ENCODE measurements around the gene HYCC1. TPM values are rescaled to one million over a fixed set of nuclear protein-coding genes. Genes with fewer than 3 reads are reported as not detected.

The HYCC1 gene
- total RNA-seq, 1 donor from 2014 or later = 93.8 TPM

GRCh38 chr7:22998519-22998896, 15.4 kb downstream of the HYCC1 start:
- no peak for TF ChIP-seq CTCF (IDR thresholded peaks at IDR 0.05; ENCODE audit: unreplicated experiment)
- H3K36me3 Mint-ChIP-seq (ENCODE audit: low read depth, unreplicated experiment) = no peaks in the 10 kb centered on the region
- no peaks in the 10 kb centered on the region for H3K27me3 Mint-ChIP-seq (ENCODE audit: unreplicated experiment)
- H3K27ac Mint-ChIP-seq (ENCODE audit: unreplicated experiment) = no peak overlapping the region
- H3K9me3 Mint-ChIP-seq (ENCODE audit: unreplicated experiment) = no peaks in the 10 kb centered on the region
- H3K4me3 Mint-ChIP-seq (ENCODE audit: unreplicated experiment) = no peak overlapping the region
- DNase-seq (ENCODE audit: low spot score) = no peak
- peaks cover 13% of the 10 kb centered on the region for H3K4me1 Mint-ChIP-seq (ENCODE audit: unreplicated experiment)

GRCh38 chr7:22997871-22998518, 15.9 kb downstream of the HYCC1 start:
- Mint-ChIP-seq H3K4me3 (ENCODE audit: unreplicated experiment) (no peak overlapping the region), H3K27ac (ENCODE audit: unreplicated experiment) (no peak overlapping the region), H3K9me3 (ENCODE audit: unreplicated experiment) (no peaks in the 10 kb centered on the region), H3K4me1 (ENCODE audit: unreplicated experiment) (peaks cover 13% of the 10 kb centered on the region), H3K27me3 (ENCODE audit: unreplicated experiment) (no peaks in the 10 kb centered on the region), H3K36me3 (ENCODE audit: low read depth, unreplicated experiment) (no peaks in the 10 kb centered on the region)
- TF ChIP-seq CTCF (IDR thresholded peaks at IDR 0.05; ENCODE audit: unreplicated experiment) = no peak
- DNase-seq (ENCODE audit: low spot score) = no peak

- TF ChIP-seq CTCF (IDR thresholded peaks at IDR 0.05; ENCODE audit: unreplicated experiment) = no peak
- Mint-ChIP-seq H3K9me3 (ENCODE audit: unreplicated experiment) (no peaks in the 10 kb centered on the region), H3K4me1 (ENCODE audit: unreplicated experiment) (peaks cover 13% of the 10 kb centered on the region), H3K27ac (ENCODE audit: unreplicated experiment) (no peak overlapping the region), H3K27me3 (ENCODE audit: unreplicated experiment) (no peaks in the 10 kb centered on the region), H3K4me3 (ENCODE audit: unreplicated experiment) (no peak overlapping the region), H3K36me3 (ENCODE audit: low read depth, unreplicated experiment) (no peaks in the 10 kb centered on the region)
- no peak for DNase-seq (ENCODE audit: low spot score)
Measured at GRCh38 chr7:22996470-22996869, 17.5 kb downstream of the HYCC1 start.

- no peak for TF ChIP-seq CTCF (IDR thresholded peaks at IDR 0.05; ENCODE audit: unreplicated experiment)
- no peak for DNase-seq (ENCODE audit: low spot score)
- Mint-ChIP-seq H3K27ac (ENCODE audit: unreplicated experiment) (no peak overlapping the region), H3K36me3 (ENCODE audit: low read depth, unreplicated experiment) (no peaks in the 10 kb centered on the region), H3K9me3 (ENCODE audit: unreplicated experiment) (no peaks in the 10 kb centered on the region), H3K27me3 (ENCODE audit: unreplicated experiment) (no peaks in the 10 kb centered on the region), H3K4me1 (ENCODE audit: unreplicated experiment) (peaks cover 13% of the 10 kb centered on the region), H3K4me3 (ENCODE audit: unreplicated experiment) (no peak overlapping the region)
Measured at GRCh38 chr7:22995011-22995410, 18.9 kb downstream of the HYCC1 start.

GRCh38 chr7:22992874-22993840, 20.8 kb downstream of the HYCC1 start:
- Mint-ChIP-seq H3K9me3 (ENCODE audit: unreplicated experiment) (no peaks in the 10 kb centered on the region), H3K4me1 (ENCODE audit: unreplicated experiment) (peaks cover 13% of the 10 kb centered on the region), H3K27me3 (ENCODE audit: unreplicated experiment) (no peaks in the 10 kb centered on the region)

More at GRCh38 chr7:22992874-22993840, 20.8 kb downstream of the HYCC1 start:
- DNase-seq (ENCODE audit: low spot score) = no peak
- Mint-ChIP-seq H3K4me3 (ENCODE audit: unreplicated experiment) (no peak overlapping the region), H3K36me3 (ENCODE audit: low read depth, unreplicated experiment) (no peaks in the 10 kb centered on the region), H3K27ac (ENCODE audit: unreplicated experiment) (no peak overlapping the region)
- no peak for TF ChIP-seq CTCF (IDR thresholded peaks at IDR 0.05; ENCODE audit: unreplicated experiment)

Measured in endothelial cell (in vitro differentiated cells).